SKM-1 treated with dmso at 0.1 percent for 144 hours (cell line): Measurements from ENCODE around the gene RNF20.
A peak's percentile ranks its signal among the peaks of the same experiment; 100 is the strongest.
"Not testable (repeated sequence)": the region's sequence is repeated elsewhere in the genome, so short reads cannot be mapped to it uniquely, and the experiment has no call there.

Source experiments
- DNase-seq: peaks from one replicate; lab custom pipeline; 2025; ENCODE audit not compliant: unreplicated experiment; lab: John Stamatoyannopoulos, UW

The RNF20 gene

GRCh38 chr9:101536351-101536750 is 2.7 kb downstream of the RNF20 start:
- DNase-seq: no peak

GRCh38 chr9:101536938-101537337 is 3.3 kb downstream of the RNF20 start:
- no peak for DNase-seq

DNA sequence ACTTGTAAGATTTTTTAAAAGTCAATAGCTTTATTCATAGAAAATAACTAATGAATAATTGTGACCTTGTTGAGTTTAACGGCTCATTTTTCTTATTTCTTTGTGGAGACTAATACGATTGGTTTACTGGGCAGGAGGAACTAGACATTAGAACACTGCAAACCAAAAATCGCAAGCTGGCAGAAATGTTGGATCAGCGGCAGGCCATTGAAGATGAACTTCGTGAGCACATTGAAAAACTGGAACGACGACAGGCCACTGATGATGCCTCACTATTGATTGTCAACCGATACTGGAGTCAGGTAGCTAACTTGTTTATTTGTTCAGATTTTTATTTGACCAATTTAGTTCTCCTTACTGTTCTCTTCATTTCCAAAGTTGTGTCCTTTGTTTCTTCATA is 6.4 kb downstream of the RNF20 start:
- no peak for DNase-seq

DNA sequence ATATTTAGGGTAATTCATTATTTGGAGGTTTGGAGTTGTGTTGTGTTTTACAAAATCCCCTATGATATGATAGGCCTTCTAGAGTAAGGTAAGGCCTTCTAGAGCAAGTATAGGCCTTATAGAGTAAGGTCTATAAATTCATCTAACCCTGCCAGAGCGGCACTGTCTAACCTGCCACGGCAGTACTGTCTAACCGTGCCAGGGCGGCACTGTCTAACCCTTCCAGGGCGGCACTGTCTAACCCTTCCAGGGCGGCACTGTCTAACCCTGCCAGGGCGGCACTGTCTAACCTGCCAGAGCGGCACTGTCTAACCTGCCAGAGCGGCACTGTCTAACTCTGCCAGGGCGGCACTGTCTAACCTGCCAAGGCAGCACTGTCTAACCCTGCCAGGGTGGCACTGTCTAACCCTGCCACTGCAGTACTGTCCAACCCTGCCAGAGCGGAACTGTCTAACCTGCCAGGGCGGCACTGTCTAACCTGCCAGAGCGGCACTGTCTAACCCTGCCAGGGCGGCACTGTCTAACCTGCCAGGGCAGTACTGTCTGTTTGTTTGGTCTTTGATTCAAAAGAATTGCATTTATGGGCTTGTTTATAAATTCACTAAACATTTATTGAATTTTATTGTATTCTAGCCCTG is 9.6 kb downstream of the RNF20 start:
- no peak for DNase-seq

- not testable (repeated sequence) for DNase-seq
Measured at GRCh38 chr9:101549472-101550098, 15.9 kb downstream of the RNF20 start.

DNA sequence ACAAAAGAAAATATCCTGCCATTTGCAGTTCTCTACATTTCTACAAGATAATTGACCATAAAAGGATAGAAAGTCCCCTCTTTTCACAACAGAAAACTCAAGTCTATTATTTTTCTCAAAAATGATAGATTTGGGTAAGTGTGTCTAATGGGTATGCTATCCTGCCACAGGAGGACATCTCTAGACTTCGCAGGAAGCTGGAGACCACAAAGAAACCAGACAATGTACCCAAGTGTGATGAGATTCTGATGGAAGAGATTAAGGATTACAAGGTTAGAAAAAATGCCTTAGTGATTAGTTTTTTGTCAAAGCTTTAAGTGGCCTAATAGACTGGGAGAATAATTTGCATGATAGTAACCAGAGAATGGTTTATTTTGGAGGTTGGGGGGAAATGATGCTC is 28.1 kb downstream of the RNF20 start:
- no peak for DNase-seq

DNA sequence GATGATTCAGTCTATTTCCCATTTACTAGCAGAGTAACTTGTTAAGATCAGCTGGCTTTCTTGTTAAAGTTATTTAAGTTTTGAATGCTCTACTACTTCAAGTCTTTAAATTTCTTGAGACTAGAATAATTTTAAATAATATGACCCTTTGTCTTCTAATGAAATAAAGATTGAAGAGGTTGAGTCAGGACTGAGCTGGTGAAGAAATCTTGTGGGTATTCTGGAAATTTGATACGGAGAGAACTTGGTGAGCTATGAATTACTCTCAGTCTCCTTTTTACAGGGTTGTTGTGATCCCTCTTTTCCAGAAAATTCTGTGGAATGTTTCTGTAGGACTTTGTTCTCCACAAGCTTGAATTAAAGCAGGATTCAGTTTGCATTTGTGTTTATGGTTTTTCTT is 29.3 kb downstream of the RNF20 start:
- DNase-seq: no peak

- DNase-seq: no peak
Measured at GRCh38 chr9:101564252-101564651, 30.6 kb downstream of the RNF20 start.

GRCh38 chr9:101566904-101567724 is 33.5 kb downstream of the RNF20 start:
- no peak for DNase-seq

- no peak for DNase-seq
Measured at GRCh38 chr9:101567725-101568350, 34.2 kb downstream of the RNF20 start.

DNA sequence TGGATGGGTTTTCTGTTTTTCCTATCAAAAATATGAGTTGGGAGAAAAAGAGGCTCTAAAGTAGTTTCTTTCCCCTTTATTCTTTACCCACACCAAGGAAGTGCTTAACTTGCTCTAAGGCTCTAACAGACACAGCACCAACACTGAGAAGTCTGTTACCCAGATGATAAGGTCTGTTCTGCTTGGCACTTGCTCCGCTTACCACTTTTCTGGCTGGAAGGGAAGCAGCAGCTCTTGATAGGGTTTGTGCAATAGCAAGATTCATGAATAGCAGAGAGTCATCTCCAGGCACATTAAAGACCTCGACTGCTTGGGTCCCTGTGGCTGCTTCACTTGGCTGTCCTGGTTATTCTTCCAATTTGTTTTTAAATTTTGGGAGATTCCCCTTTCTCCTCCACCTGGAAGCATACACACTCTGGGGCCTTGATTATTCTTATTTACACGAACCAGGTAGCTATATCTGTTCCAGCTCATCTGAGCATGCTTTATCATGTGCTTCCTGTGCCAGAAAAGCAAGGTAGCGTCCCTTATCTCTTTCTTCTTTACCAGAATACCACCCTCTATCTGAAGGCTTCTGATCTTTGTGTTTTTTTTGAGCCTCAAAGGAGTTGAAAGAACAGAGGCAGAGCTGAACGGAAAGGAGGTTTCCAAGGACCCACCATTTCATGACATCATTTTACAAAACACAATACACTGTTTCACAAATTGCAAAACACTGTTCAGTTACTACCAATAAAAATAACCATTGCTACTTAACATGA is 36.3 kb downstream of the RNF20 start:
- DNase-seq: no peak

- no peak for DNase-seq
Measured at GRCh38 chr9:101571114-101571513, 37.5 kb downstream of the RNF20 start.

DNA sequence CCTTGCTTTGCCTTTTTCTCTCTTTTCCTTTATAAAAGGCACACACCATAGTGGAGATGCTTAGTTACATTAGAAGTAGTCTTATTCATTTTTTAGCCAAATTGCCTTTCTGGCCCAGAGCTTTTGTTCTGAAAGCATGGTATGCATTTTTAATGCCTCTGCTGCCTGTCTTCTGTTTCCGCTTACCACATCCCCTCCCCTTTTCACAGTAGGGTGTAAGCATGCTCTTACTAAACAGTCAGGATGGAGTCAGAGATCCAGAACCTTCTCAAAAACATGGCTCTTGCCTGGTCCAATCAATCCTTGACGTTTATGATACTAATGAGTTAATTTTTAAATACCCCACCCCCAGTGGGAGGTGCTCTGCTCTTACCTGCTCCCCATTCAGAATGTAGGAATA is 38.7 kb downstream of the RNF20 start:
- DNase-seq: no peak

- no peak for DNase-seq
Measured at GRCh38 chr9:101574731-101575333, 41.2 kb downstream of the RNF20 start.

- no peak for DNase-seq
Measured at GRCh38 chr9:101578378-101578777, 44.7 kb downstream of the RNF20 start.

- DNase-seq: peak; percentile 32
Measured at GRCh38 chr9:101579711-101580545, 46.3 kb downstream of the RNF20 start.

- DNase-seq: no peak
Measured at GRCh38 chr9:101582553-101582952, 48.9 kb downstream of the RNF20 start.

DNA sequence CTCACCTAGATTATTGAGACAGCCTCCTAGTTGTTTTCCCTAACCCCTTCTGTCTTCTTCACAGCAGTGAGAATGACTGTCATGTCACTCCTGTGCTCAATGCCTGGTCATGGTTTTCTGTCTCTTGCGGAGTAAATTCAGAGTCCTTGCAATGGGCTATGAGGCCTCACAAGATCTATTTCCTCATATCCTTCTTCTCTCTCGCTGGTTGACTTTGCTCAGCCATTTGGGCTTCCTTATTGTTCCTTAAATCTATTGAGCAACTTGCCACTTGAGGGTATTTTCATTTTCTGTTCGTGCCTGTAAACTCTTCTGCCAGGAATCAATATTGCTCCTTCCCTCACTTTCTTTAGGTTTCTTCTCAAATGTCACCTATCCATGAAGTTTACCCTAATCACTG is 52.1 kb downstream of the RNF20 start:
- peak; percentile 62 for DNase-seq

- DNase-seq: no peak
Measured at GRCh38 chr9:101586651-101587050, 53.0 kb downstream of the RNF20 start.
